Measurements from ENCODE around the gene TBX18.

- TF ChIP-seq, protein P1, sequence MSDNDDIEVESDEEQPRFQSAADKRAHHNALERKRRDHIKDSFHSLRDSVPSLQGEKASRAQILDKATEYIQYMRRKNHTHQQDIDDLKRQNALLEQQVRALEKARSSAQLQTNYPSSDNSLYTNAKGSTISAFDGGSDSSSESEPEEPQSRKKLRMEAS (IDR thresholded peaks at IDR 0.05; ENCODE audit: low read depth, low read length): no peak
- TF ChIP-seq POLR2A (IDR thresholded peaks at IDR 0.05; ENCODE audit: extremely low read depth, insufficient read length): no peak
These were observed 100.5 kb downstream of the TBX18 start for GRCh38 chr6:84663866-84664265.

All from NB4 (cell line).